Sigmoid colon (tissue), 7 donors: ENCODE data around the gene LMBR1. TPM values are rescaled to one million over a fixed set of nuclear protein-coding genes. Genes with fewer than 3 reads are reported as not detected.

Source experiments
- DNase-seq: peaks from one replicate; pipeline ENCODE4 v3.0.0-alpha.2; 2019
- H3K27ac ChIP-seq, 4 donors: fragments of 200-600 bp; sonication (generic); one replicate each; pipeline ENCODE4 v1.5.1; 2016 to 2019; ENCODE audit warnings: mild to moderate bottlenecking in 1 of 4
- H3K27me3 ChIP-seq, 3 donors: fragments of 200-600 bp; sonication (generic); one replicate each; pipeline ENCODE4 v1.5.1; 2019; ENCODE audit warnings: mild to moderate bottlenecking in 1 of 3
- H3K36me3 ChIP-seq, 4 donors: fragments of 200-600 bp; sonication (generic); one replicate each; pipeline ENCODE4 v1.5.1; 2016 to 2019
- H3K4me1 ChIP-seq, 4 donors: fragments of 200-600 bp; sonication (generic); one replicate each; pipeline ENCODE4 v1.5.1; 2017 to 2019
- H3K4me3 ChIP-seq, 4 donors: fragments of 200-600 bp; sonication (generic); one replicate each; pipeline ENCODE4 v1.5.1; 2017 to 2019; ENCODE audit warnings: mild to moderate bottlenecking in 2 of 4, moderate library complexity in 1 of 4
- H3K9me3 ChIP-seq, 4 donors: fragments of 200-600 bp in 3 of 4; sonication (generic) in 3 of 4; one replicate each; pipeline versions ENCODE4 v1.5.1 to v1.6.1; 2013 to 2019
- CTCF ChIP-seq, 4 experiments: fragments of 450-650 bp in 3 of 4; fragments of 200-600 bp in 1 of 4; IDR thresholded peaks; one replicate each; pipeline ENCODE4 v1.5.1; 2016 to 2019; ENCODE audit warnings: antibody characterized with exemption in 4 of 4, mild to moderate bottlenecking in 3 of 4, moderate library complexity in 2 of 4
- EP300 ChIP-seq, 4 donors: sonication (generic); formaldehyde crosslinking; IDR thresholded peaks; one replicate each; pipeline ENCODE4 v1.6.1; 2017; ENCODE audit warnings: antibody characterized with exemption in 4 of 4
- POLR2A ChIP-seq, 2 donors: fragments of 450-650 bp; IDR thresholded peaks; one replicate each; pipeline ENCODE4 v1.6.1; 2016; ENCODE audit warnings: antibody characterized with exemption in 2 of 2, mild to moderate bottlenecking in 2 of 2, moderate library complexity in 2 of 2
- POLR2AphosphoS5 ChIP-seq, 4 donors: sonication (generic); formaldehyde crosslinking; IDR thresholded peaks; one replicate each; pipeline ENCODE4 v1.6.1; 2017; ENCODE audit warnings: antibody characterized with exemption in 4 of 4
- WGBS, 2 donors: extraction: QIAGEN DNeasy Blood & Tissue Kit; methylation state at CpG; one replicate each; pipeline ENCODE4 v1.1.7; 2013; 5-methylcytosine and 5-hydroxymethylcytosine counted together
- intact Hi-C: fragments of 100-400 bp; cut with DNase I; formaldehyde crosslinking; loops from one replicate; pipeline ENCODE4 v1.15.1; 2023
- polyA plus RNA-seq, 3 donors: library from polyadenylated mRNA; stranded (reverse); fragments of 200-250 nt; gene quantifications; one replicate each; pipeline ENCODE4 v1.2.3, GENCODE V29; 2013
- total RNA-seq, 4 donors: library from RNA; depleted of rRNA; stranded (reverse); fragments of >200 nt; gene quantifications; one replicate each; pipeline ENCODE4 v1.1.0, GENCODE V29; 2016
- donor health status: healthy with polysubstance abuse.
- donor health status: Bipolar disorder and iron deficiency.
- donor health status: healthy.

LMBR1 gene
- total and polyA plus RNA-seq, 7 donors = 2.5 to 60.9 (median 43.9) TPM

DNA sequence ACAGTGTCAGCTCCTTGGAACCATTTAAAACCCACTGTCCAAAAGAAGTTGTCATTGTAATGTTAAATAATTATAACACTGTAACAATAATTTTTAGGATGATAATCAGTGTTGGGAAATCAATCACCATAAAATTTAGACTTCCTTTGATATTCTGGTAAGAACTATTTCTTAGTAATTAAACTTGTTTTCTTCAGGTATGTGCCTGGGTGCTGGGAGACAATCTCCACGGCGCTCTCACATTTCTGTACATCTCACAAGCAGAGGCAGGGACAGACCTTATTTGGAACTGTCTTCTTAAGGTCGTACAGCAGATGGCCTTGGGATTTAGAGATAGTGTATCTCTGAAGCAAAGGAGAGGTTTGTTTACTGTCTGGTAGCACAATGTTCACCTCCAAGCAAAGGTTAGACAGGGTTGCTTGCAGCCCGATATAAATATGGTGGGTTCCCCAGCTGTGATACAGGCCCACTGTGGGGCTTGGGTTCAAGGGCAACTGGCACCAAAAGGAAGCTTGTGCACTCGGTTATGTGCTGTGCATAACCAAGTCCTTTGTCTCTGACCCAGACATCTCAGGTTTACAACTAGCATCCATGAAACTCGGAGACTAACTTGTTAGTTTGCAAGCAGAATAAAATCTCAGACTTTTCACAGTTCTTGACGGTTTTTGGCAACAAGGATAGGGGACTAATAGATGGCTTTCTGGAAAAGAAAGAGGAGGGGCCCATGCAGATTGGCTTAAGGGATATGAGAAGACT, 126.9 kb downstream of the LMBR1 start:
- WGBS, 2 donors = 88 to 90% methylated on average over 7 of the region's 7 CpGs
- Histone ChIP-seq H3K9me3 (no peaks in the 10 kb centered on the region), H3K27ac (no peak overlapping the region), H3K4me3 (no peak overlapping the region), H3K27me3 (no peaks in the 10 kb centered on the region), H3K4me1 (no peaks in the 10 kb centered on the region), H3K36me3 (no peaks in the 10 kb centered on the region)
- TF ChIP-seq POLR2A (IDR thresholded peaks at IDR 0.05) (no peak), CTCF (IDR thresholded peaks at IDR 0.05) (no peak), EP300 (IDR thresholded peaks at IDR 0.05) (no peak), POLR2AphosphoS5 (IDR thresholded peaks at IDR 0.05) (no peak)
- DNase-seq = no peak
- intact Hi-C loops = no loop called here

DNA sequence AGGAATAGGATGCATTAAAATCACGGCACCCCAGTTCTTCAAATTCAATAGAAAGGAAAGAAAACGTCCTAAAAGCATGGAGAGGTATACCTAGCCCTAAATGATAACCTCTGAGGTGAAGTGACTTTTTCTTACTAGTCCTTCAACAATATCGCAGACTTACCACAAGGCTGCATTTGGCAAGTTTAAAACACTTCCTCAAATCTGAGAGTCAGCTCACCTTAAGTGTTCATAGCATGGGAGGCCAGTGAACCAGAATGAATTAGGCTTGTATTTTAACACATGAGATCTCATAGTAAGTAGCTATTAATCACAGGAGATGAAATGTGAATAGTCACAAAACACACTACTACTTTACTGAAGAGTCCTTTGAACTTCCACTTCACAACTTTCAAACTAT, 128.2 kb downstream of the LMBR1 start:
- no peak overlapping the region for H3K27ac ChIP-seq
- H3K9me3 ChIP-seq = no peaks in the 10 kb centered on the region
- intact Hi-C loops = no loop called here
- no peak for DNase-seq
- H3K27me3 ChIP-seq = no peaks in the 10 kb centered on the region
- WGBS, 2 donors = 95 to 96% methylated on average over 3 of the region's 3 CpGs
- H3K4me3 ChIP-seq = no peak overlapping the region
- no peaks in the 10 kb centered on the region for H3K36me3 ChIP-seq
- TF ChIP-seq POLR2A (IDR thresholded peaks at IDR 0.05) = no peak
- TF ChIP-seq EP300 (IDR thresholded peaks at IDR 0.05) = no peak
- no peak for TF ChIP-seq POLR2AphosphoS5 (IDR thresholded peaks at IDR 0.05)
- TF ChIP-seq CTCF (IDR thresholded peaks at IDR 0.05) = no peak
- no peaks in the 10 kb centered on the region for H3K4me1 ChIP-seq

GRCh38 chr7:156764016-156764669, 128.8 kb downstream of the LMBR1 start:
- intact Hi-C loops = no loop called here
- 20 to 62% methylated on average over 8 of the region's 8 CpGs for WGBS, 2 donors
- DNase-seq = peak; percentile 73

DNA sequence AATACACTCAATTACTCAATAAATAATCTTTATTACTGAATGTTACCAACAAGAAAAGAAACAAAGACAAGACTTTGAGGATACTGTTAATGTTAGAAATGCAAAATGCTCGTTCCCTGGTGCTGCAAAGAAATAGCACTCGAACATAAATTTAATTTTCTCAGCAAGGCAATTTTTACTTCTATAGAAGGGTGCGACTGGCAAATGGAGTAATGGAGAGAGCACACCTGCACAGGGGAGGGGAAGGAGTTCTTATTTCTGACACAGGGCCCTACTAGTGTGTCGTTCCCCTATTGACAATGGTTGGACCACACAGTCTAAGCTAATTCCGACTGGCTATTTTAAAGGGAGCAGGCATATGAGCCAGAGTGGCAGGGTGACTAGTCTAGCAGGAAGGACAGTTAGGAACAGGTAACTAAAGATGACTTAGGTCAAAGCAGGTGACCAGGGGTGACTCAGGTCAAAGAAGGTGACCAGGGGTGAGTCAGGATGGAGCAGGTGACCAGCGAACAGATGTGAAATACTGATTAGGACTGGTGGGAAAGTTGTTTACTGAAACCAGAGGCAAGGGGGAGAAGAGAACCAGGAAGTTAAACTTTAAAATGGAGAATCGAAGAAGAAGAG, 133.3 kb downstream of the LMBR1 start:
- WGBS, 2 donors = 82 to 98% methylated on average over 7 of the region's 7 CpGs
- TF ChIP-seq POLR2AphosphoS5 (IDR thresholded peaks at IDR 0.05) = no peak
- TF ChIP-seq CTCF (IDR thresholded peaks at IDR 0.05) = no peak
- no peak for TF ChIP-seq POLR2A (IDR thresholded peaks at IDR 0.05)
- TF ChIP-seq EP300 (IDR thresholded peaks at IDR 0.05) = no peak
- Histone ChIP-seq H3K4me1 (no peaks in the 10 kb centered on the region), H3K27me3 (no peaks in the 10 kb centered on the region), H3K4me3 (no peak overlapping the region), H3K9me3 (no peaks in the 10 kb centered on the region), H3K27ac (no peak overlapping the region), H3K36me3 (peaks cover 0 to 4% (median 0%) of the 10 kb centered on the region in 4 donors)
- no peak for DNase-seq
- intact Hi-C loops = no loop called here

More at GRCh38 chr7:156764016-156764669, 128.8 kb downstream of the LMBR1 start:
- H3K4me3 ChIP-seq = no peak overlapping the region
- no peaks in the 10 kb centered on the region for H3K4me1 ChIP-seq
- no peaks in the 10 kb centered on the region for H3K36me3 ChIP-seq
- no peaks in the 10 kb centered on the region for H3K27me3 ChIP-seq
- no peak overlapping the region for H3K27ac ChIP-seq
- no peaks in the 10 kb centered on the region for H3K9me3 ChIP-seq
- TF ChIP-seq EP300 (IDR thresholded peaks at IDR 0.05) = no peak
- no peak for TF ChIP-seq POLR2A (IDR thresholded peaks at IDR 0.05)
- TF ChIP-seq CTCF (IDR thresholded peaks at IDR 0.05) = peak in 3 of 4 experiments; percentile 33 to 50 (median 42)
- no peak for TF ChIP-seq POLR2AphosphoS5 (IDR thresholded peaks at IDR 0.05)
